NCI-H510A treated with DMSO at 0.1 percent for 48 hours (cell line): ENCODE measurements around the gene MPST.
A peak's percentile ranks its signal among the peaks of the same experiment; 100 is the strongest.

Source experiments
- DNase-seq: peaks from one replicate; lab custom pipeline; 2025; lab: John Stamatoyannopoulos, UW

The MPST gene

GRCh38 chr22:37000676-37001534 lies 18.6 kb upstream of the MPST start:
- DNase-seq: no peak

GRCh38 chr22:37001826-37002225 lies 17.7 kb upstream of the MPST start:
- no peak for DNase-seq

- no peak for DNase-seq
These were observed 16.9 kb upstream of the MPST start for GRCh38 chr22:37002633-37003032.

- DNase-seq: no peak
These were observed 11.9 kb upstream of the MPST start for GRCh38 chr22:37007651-37008050.

- DNase-seq: no peak
These were observed 11.2 kb upstream of the MPST start for GRCh38 chr22:37008365-37008764.

GRCh38 chr22:37009490-37009889 lies 10.1 kb upstream of the MPST start:
- no peak for DNase-seq

GRCh38 chr22:37010174-37010573 lies 9.4 kb upstream of the MPST start:
- no peak for DNase-seq

GRCh38 chr22:37010976-37011375 lies 8.6 kb upstream of the MPST start:
- DNase-seq: no peak

GRCh38 chr22:37011472-37011871 lies 8.1 kb upstream of the MPST start:
- DNase-seq: no peak

GRCh38 chr22:37012262-37012904 lies 7.2 kb upstream of the MPST start:
- DNase-seq: no peak

GRCh38 chr22:37012956-37013355 lies 6.6 kb upstream of the MPST start:
- no peak for DNase-seq

GRCh38 chr22:37014415-37014806 lies 5.1 kb upstream of the MPST start:
- DNase-seq: no peak

GRCh38 chr22:37014835-37015586 lies 4.5 kb upstream of the MPST start:
- DNase-seq: no peak

GRCh38 chr22:37015587-37015878 lies 4.0 kb upstream of the MPST start:
- no peak for DNase-seq

GRCh38 chr22:37016134-37016910 lies 3.2 kb upstream of the MPST start:
- no peak for DNase-seq

GRCh38 chr22:37017356-37017755 lies 2.2 kb upstream of the MPST start:
- DNase-seq: no peak

GRCh38 chr22:37018086-37018814 lies 1.3 kb upstream of the MPST start:
- no peak for DNase-seq

- DNase-seq: peak; percentile 59
These were observed 680 bp upstream of the MPST start for GRCh38 chr22:37018815-37019308.

GRCh38 chr22:37020192-37020479 lies 594 bp downstream of the MPST start:
- peak; percentile 15 for DNase-seq

GRCh38 chr22:37021041-37021440 lies 1.5 kb downstream of the MPST start:
- DNase-seq: no peak

- no peak for DNase-seq
These were observed 2.4 kb downstream of the MPST start for GRCh38 chr22:37021710-37022482.
